ENCODE results near the gene FAM184A.

DNA sequence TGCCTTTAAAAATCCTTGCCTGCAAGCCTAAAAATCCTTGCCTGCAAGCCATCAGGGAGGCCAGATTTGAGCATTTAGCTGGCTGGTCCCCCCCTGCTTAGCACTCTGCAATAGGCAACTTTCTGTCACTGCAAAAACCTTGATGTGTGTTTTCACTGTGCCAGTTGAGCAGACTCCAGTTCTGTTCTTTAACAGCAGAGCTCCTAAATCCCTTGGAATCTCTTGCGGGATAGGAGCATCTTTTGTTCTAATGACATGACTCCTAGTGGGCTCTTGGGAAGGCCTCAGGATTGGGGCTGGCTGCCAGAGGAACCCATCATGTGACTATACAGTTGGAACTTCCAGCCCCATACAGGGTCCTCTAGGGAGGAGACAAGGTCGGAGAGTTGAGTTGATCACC, 50.4 kb downstream of the FAM184A start:
- TF ChIP-seq, protein P1, sequence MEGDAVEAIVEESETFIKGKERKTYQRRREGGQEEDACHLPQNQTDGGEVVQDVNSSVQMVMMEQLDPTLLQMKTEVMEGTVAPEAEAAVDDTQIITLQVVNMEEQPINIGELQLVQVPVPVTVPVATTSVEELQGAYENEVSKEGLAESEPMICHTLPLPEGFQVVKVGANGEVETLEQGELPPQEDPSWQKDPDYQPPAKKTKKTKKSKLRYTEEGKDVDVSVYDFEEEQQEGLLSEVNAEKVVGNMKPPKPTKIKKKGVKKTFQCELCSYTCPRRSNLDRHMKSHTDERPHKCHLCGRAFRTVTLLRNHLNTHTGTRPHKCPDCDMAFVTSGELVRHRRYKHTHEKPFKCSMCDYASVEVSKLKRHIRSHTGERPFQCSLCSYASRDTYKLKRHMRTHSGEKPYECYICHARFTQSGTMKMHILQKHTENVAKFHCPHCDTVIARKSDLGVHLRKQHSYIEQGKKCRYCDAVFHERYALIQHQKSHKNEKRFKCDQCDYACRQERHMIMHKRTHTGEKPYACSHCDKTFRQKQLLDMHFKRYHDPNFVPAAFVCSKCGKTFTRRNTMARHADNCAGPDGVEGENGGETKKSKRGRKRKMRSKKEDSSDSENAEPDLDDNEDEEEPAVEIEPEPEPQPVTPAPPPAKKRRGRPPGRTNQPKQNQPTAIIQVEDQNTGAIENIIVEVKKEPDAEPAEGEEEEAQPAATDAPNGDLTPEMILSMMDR (optimal IDR thresholded peaks at IDR 0.05 in 1 of 3, IDR thresholded peaks at IDR 0.05 in 1 of 3, conservative IDR thresholded peaks at IDR 0.05 in 1 of 3; ENCODE audit: extremely low read depth in 1 of 3, insufficient read depth in 2 of 3, low read length in 3 of 3) = no peak
- no peak for TF ChIP-seq EZH2 (IDR thresholded peaks at IDR 0.05; ENCODE audit: low read length)

Data from keratinocyte (primary cell).